Forelimb muscle (tissue), 1 donor: ENCODE results near the gene CDR2. TPM values are rescaled to one million over a fixed set of nuclear protein-coding genes. Genes with fewer than 3 reads are reported as not detected.
"Not testable (repeated sequence)": the region's sequence is repeated elsewhere in the genome, so short reads cannot be mapped to it uniquely, and the experiment has no call there.

Experiments used
- DNase-seq: peaks from one replicate; pipeline ENCODE4 v3.0.0-alpha.2; 2013; ENCODE audit warnings: low read depth
- polyA plus RNA-seq: library from polyadenylated mRNA; unstranded; fragments of 120-200 nt; gene quantifications from one replicate; pipeline ENCODE4 v1.2.1, GENCODE V29; 2013; ENCODE audit not compliant: insufficient read length

Gene CDR2
- polyA plus RNA-seq, 1 donor, result 15.2 TPM

DNA sequence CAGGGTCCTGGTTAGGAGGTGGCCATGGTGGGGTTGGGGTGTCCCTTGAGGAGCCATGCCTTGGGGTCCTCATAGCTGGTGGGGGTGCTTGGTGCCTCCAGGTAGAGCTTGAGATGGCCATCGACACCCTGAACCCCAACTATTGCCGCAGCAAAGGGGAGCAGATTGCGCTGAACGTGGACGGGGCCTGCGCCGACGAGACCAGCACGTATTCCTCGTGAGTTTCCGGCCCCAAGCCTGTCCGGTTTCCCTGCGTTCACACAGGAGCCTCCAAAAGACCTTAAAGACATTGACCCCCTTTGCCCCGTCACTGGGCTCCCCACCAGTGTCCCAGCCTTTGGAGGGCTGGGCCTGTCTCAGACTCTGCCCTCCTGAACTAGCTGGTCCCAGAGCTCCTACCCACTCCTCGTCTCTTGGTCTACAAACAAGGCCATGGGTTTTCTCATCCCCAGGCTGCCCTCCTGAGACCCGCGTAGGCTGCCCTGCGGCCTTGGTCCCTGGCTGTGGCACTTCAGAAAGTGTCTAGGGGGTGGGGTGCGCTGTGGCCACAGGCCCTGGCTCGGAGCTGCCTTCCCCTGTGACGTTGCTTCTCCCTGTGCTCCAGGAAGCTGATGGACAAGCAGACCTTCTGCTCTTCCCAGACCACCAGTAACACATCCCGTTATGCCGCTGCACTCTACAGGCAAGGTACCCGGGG lies 65.4 kb downstream of the CDR2 start:
- DNase-seq, result no peak

DNA sequence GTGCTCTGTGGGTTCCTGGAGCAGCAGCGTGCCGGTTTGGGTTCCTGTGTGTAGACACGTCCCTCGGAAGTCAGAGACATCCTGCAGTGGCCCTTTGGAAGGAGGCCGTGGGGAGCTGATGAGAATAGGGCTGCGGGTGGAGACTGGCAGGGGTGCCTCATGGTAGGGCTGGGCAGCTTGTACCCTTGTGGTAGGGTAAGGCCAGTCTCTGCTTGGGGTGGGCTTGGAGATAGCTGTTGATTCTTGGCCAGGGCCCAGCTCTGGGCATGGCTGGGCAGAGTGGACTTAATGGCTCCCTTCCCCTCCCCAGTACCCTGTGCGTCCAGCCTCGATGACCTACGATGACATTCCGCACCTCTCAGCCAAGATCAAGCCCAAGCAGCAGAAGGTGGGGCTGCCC lies 66.6 kb downstream of the CDR2 start:
- no peak for DNase-seq

DNA sequence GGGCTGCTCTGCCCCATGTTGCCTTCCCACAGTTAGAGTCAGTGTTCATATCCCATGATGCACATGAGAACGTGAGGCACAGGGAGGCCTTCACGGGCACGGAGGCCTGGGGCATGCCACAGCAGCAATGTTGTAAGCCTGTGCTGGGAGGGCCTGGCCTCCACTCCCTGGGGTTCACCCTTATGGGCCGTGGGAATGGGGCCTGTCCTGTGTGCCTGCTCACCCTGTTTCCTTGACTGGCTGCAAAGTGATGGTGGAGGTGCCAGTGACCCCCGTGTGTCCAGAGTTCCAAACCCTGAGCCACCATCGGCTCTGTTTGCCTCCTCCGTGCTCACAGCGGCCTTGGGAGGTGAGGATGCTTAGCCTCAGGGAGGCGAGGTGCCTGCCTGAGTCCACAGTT lies 67.6 kb downstream of the CDR2 start:
- DNase-seq, result no peak

DNA sequence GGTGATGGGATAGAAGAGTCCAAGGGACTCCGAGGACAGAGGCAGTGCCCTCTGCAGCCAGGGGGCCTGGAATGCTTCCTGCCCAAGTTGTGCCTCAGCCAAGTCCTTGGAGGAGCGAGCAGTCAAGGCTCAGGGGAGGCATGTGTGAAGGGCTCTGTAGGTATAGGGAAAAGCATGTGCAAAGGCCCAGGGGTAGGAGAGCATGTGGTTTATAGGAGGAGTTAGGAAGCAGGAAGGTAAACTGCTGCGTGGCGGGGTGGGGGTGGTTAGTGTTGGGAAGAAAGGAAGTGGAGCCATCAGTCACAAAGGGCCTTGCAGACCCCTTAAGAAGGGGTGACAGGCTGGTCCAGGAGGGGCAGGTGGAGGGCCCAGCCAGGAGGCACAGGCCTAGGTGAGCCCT lies 70.0 kb downstream of the CDR2 start:
- DNase-seq, result no peak

DNA sequence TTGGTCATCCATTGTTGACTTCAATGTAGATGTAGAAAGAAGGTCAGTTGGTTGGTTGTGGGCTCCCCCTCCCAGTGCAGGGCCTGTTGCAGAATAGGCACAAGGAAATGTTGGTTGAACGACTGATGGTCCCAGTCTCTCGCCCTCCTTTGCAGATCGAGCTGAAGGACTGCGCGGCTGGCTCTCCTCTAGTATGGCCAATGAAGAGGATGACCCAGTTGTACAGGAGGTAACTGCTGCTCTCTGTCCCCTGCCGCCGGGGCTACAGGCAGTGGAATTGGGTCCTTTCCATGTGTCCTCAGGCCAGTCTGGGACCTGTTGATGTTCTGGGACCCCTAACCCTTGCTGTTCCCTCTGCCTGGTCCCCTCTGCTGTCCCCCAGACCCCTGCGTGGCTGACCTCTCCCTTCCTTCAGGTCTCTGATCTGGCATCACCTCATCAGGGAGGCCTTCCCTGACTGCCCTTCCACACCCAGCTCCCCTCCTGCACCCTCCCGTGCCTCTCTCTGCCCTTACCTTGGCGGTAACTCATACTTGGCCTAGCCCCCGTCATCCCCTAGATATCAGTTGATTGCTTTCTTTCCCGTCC lies 71.5 kb downstream of the CDR2 start:
- DNase-seq, result no peak

DNA sequence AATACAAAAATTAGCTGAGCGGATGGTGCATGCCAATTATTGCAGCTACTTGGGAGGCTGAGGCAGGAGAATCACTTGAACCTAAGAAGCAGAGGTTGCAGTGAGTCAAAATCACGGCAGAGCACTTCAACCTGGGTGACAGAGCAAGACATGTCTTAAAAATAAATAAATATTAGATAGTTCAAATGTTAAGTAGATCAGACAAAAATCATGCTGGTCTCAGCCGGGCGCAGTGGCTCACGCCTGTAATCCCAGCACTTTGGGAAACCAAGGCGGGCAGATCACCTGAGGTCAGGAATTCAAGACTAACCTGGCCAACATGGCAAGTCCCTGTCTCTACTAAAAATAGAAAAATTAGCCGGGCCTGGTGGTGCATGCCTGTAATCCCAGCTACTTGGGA lies 73.0 kb downstream of the CDR2 start:
- DNase-seq, result not testable (repeated sequence)

DNA sequence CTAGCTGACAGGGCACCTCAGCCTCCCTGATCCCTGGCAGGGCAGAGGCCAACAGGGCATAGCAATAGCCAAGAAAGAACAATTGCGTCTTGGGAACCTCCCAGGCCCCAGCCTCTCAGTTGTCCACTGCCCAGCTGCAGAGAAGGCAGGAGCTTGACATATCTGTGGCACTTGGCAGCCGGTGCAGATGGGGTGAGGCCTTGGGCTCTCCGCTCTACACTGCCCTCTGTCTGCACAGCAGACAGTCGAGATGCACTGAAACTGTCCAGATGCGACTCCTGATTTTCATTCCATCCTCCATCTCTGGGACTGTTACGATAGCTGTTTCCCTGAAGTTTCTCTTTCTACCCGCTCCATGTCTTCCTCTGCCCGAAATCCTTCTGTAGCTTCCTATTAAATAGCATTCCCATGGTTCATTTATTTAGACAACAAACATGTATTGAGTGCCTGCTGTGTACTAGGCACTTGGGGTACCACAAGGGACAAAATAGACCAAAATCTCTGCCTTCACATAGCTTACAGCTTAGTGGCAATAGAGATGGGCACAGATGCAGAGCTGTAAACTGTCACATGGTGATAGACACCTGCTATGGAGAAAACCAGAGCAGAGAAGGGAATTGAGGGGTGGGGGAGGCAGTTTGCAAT lies 73.9 kb downstream of the CDR2 start:
- DNase-seq, result no peak

DNA sequence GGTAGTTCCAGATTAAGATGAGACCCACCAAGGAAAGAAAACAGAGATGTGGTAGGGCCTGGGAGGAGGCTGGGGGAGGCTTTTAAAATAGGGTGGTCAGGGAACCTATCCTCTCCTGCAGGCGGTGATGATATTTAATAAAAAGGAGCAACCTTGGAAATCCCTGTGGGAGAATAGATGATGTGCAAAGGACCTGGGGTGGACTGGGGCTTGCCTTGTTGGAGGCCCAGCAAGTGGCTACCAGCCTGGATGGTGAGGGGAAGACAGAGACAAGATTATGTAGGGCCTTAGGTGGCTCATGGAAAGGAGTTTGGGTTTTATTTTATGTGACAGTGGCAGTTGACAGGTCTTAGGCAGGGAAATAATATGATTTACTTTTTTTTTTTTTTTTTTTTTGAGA lies 75.4 kb downstream of the CDR2 start:
- no peak for DNase-seq

DNA sequence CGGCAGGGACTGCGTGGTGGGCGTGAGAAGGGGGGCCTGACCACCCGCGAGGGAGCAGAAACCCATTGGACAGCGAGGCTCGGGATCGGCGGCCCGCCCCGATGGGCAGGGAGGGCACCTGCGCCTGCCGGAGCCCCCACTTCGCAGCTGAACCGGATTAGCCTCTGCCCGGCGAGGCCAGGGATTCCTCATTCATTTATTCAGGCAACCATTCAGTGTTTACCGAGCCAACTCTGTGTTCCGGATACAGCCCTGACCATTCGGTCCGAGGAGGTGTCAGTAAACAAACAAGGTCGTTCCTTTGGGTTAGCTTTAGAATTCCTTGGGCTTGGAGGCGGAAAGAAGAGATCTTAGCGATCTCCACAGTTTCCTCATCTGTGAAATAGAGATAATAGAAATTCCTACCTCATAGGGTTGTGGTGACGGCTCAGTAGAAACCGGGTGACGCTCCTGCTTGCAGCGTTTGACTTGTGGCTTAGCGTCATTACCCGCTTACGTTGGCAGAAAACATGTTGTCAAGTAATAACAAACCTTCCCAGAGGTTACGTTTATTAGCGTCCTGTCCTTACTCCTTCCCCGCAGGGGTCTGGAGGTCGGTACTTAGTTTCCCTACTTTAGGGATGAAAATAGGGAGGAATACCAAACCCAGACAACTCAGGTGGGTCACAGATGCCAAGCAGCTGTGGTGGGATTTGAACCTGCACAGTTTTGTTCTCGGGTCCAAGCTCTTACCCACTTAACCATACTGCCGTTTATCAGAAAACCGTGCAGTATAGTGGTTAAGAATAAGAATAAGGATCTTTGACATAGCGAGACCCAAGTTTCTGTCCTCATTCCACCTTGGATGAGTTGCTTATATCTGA lies 76.3 kb downstream of the CDR2 start:
- peak; percentile 64 for DNase-seq

DNA sequence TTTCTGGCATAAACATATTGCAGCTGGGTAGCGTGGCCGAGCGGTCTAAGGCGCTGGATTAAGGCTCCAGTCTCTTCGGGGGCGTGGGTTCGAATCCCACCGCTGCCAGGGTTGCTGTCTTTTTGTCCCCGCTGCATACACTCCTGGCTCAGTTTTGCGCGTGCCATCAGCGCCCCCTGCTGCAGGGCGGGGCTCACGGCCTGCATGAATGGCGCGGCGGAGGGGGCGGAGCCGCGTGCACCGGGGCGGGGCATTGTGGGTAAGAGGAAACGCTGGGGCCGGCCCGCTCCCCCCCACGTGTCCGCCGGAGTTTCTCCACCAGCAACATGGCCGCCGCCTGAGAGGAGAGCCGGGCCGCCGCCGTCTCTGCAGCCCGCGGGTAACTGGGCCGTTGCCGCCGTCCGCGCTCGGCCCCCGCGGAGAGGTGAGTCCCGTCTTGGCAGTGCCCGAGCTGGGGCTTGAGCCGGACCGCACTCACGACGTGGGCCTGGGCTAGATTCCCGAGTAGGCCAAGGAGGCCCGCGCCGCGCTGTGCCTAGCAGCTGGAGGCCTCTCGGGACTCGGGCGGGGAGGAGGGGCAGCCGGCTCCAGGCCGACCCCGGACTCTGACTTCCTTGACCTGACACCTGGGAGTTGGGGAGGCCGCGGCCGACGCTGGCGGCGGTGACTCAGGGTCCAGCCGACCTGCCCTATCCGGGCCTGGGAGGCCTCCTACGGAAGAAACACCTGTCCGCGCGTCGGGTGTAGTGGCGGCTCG lies 77.1 kb downstream of the CDR2 start, which contains the start of gene POLR3E:
POLR3E (plus strand) TSS at position 296 of the 757 bp plus-strand sequence. CDS start 5,560 bp downstream, outside the sequence.
- DNase-seq, result peak; percentile 90

DNA sequence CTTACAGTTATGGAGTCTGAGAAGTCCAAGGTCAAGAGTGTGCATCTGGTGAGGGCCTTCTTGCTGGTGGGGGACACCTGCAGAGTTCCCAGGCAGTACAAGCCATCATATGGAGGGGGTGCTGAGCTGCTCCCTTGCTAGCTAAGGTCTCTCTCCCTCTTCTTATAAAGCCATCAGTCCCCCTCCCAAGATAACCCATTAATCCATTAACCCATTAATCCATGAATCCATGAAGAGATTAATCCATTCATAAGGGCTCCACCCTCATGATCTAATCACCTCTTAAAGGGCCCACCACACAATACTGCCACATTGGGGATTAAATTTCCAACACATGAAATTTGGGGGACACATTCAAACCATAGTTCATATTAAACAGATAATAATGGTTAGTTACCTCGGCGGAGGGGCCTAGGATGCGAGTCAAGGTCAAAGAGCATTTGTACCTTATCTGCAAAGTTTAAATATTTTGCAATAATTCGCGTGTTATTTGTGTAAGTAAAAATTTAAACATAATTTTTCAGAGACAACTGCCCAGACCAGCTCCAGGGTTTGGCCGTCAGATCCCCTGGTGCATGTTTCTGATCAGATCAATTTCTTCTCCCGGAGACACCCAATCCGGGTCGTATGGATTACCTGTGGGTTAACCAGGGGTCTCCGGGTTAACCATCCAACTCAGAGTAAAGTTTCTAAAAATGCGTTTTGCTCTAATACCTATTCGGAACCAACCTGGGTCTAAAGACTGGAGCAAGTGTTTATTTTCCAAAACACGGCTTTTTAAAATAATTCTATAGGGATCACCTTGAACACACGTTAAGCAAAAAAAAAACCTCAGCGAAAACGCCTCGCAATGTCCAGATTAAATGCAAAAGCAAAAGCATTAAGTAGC lies 78.0 kb downstream of the CDR2 start:
- no peak for DNase-seq

Other genes with a start within 250 kb of the CDR2 start
- gene SDR42E2, start 212.1 kb downstream of the CDR2 start, polyA plus RNA-seq, result not detected
- gene EEF2K, start 168.3 kb downstream of the CDR2 start, polyA plus RNA-seq, result 54.0 TPM
- gene POLR3E, start 77.2 kb downstream of the CDR2 start, polyA plus RNA-seq, result 39.4 TPM
- gene NPIPB5, start 136.3 kb upstream of the CDR2 start, polyA plus RNA-seq, result 118 TPM